ENCODE results near the gene CEP85L.

CEP85L gene

GRCh38 chr6:118529756-118530155, 121.6 kb downstream of the CEP85L start:
- TF ChIP-seq GLIS3 (CRISPR knock-in tag; IDR thresholded peaks at IDR 0.05) (no peak), ZFP30 (CRISPR knock-in tag; IDR thresholded peaks at IDR 0.05) (no peak), ZC3H10 (CRISPR knock-in tag; IDR thresholded peaks at IDR 0.05) (no peak), ZNF8 (CRISPR knock-in tag; IDR thresholded peaks at IDR 0.05) (no peak), ZNF565 (CRISPR knock-in tag; conservative IDR thresholded peaks at IDR 0.05; ENCODE audit: low read depth) (no peak), BACH2 (CRISPR knock-in tag; IDR thresholded peaks at IDR 0.05; ENCODE audit: borderline replicate concordance) (no peak), ZNF70 (CRISPR knock-in tag; IDR thresholded peaks at IDR 0.05) (no peak), OSR1 (CRISPR knock-in tag; IDR thresholded peaks at IDR 0.05) (no peak), TCF4 (CRISPR knock-in tag; IDR thresholded peaks at IDR 0.05; ENCODE audit: borderline replicate concordance) (no peak), PPARA (CRISPR knock-in tag; IDR thresholded peaks at IDR 0.05; ENCODE audit: borderline replicate concordance) (no peak), CREB5 (CRISPR knock-in tag; IDR thresholded peaks at IDR 0.05; ENCODE audit: low read depth) (no peak), ZFP3 (CRISPR knock-in tag; IDR thresholded peaks at IDR 0.05) (no peak), ISL1 (CRISPR knock-in tag; IDR thresholded peaks at IDR 0.05) (no peak)
- no peak for ATAC-seq

- TF ChIP-seq ISL1 (CRISPR knock-in tag; IDR thresholded peaks at IDR 0.05), result no peak
- TF ChIP-seq ZC3H10 (CRISPR knock-in tag; IDR thresholded peaks at IDR 0.05), result no peak
- no peak for TF ChIP-seq RARB (CRISPR knock-in tag; IDR thresholded peaks at IDR 0.05)
- no peak for TF ChIP-seq PPARA (CRISPR knock-in tag; IDR thresholded peaks at IDR 0.05; ENCODE audit: borderline replicate concordance)
- TF ChIP-seq OSR1 (CRISPR knock-in tag; IDR thresholded peaks at IDR 0.05), result no peak
- no peak for TF ChIP-seq TCF4 (CRISPR knock-in tag; IDR thresholded peaks at IDR 0.05; ENCODE audit: borderline replicate concordance)
- TF ChIP-seq POU6F1 (CRISPR knock-in tag; IDR thresholded peaks at IDR 0.05; ENCODE audit: borderline replicate concordance, low read depth), result no peak
- TF ChIP-seq BACH2 (CRISPR knock-in tag; IDR thresholded peaks at IDR 0.05; ENCODE audit: borderline replicate concordance), result no peak
- TF ChIP-seq ESRRG (CRISPR knock-in tag; IDR thresholded peaks at IDR 0.05), result no peak
- TF ChIP-seq TOX (CRISPR knock-in tag; IDR thresholded peaks at IDR 0.05; ENCODE audit: borderline replicate concordance), result no peak
- no peak for TF ChIP-seq TSHZ2 (CRISPR knock-in tag; IDR thresholded peaks at IDR 0.05)
- no peak for TF ChIP-seq ZFP30 (CRISPR knock-in tag; IDR thresholded peaks at IDR 0.05)
- no peak for TF ChIP-seq ZNF565 (CRISPR knock-in tag; conservative IDR thresholded peaks at IDR 0.05; ENCODE audit: low read depth)
- TF ChIP-seq PATZ1 (CRISPR knock-in tag; IDR thresholded peaks at IDR 0.05; ENCODE audit: borderline replicate concordance), result no peak
- TF ChIP-seq ZFP3 (CRISPR knock-in tag; IDR thresholded peaks at IDR 0.05), result no peak
- TF ChIP-seq ZNF8 (CRISPR knock-in tag; IDR thresholded peaks at IDR 0.05), result no peak
- no peak for TF ChIP-seq ARNTL (CRISPR knock-in tag; IDR thresholded peaks at IDR 0.05; ENCODE audit: borderline replicate concordance, low read depth)
- ATAC-seq, result no peak
Observed at GRCh38 chr6:118528129-118528528, 123.3 kb downstream of the CEP85L start.

GRCh38 chr6:118525913-118526780, 125.2 kb downstream of the CEP85L start:
- TF ChIP-seq SNAI2 (CRISPR knock-in tag; IDR thresholded peaks at IDR 0.05) (no peak), ARNTL (CRISPR knock-in tag; IDR thresholded peaks at IDR 0.05; ENCODE audit: borderline replicate concordance, low read depth) (no peak), RARB (CRISPR knock-in tag; IDR thresholded peaks at IDR 0.05) (no peak), CSDC2 (CRISPR knock-in tag; IDR thresholded peaks at IDR 0.05) (no peak), ZC3H10 (CRISPR knock-in tag; IDR thresholded peaks at IDR 0.05) (no peak), ZNF70 (CRISPR knock-in tag; IDR thresholded peaks at IDR 0.05) (no peak), ISL1 (CRISPR knock-in tag; IDR thresholded peaks at IDR 0.05) (no peak), ZFP3 (CRISPR knock-in tag; IDR thresholded peaks at IDR 0.05) (no peak), ZNF565 (CRISPR knock-in tag; conservative IDR thresholded peaks at IDR 0.05; ENCODE audit: low read depth) (no peak), BACH2 (CRISPR knock-in tag; IDR thresholded peaks at IDR 0.05; ENCODE audit: borderline replicate concordance) (no peak), POU6F1 (CRISPR knock-in tag; IDR thresholded peaks at IDR 0.05; ENCODE audit: borderline replicate concordance, low read depth) (no peak), CREB5 (CRISPR knock-in tag; IDR thresholded peaks at IDR 0.05; ENCODE audit: low read depth) (no peak), OSR1 (CRISPR knock-in tag; IDR thresholded peaks at IDR 0.05) (no peak), PATZ1 (CRISPR knock-in tag; IDR thresholded peaks at IDR 0.05; ENCODE audit: borderline replicate concordance) (no peak)
- no peak for ATAC-seq
